WTC11 (cell line): Measurements from ENCODE around the gene SLC11A1. TPM values are rescaled to one million over a fixed set of nuclear protein-coding genes. Genes with fewer than 3 reads are reported as not detected.

ENCODE experiments used
- ATAC-seq: fragments of 200-7000 bp; cut with Tn5 transposase; 2 replicates; pipeline ENCODE4 v1.10.0; 2021; ENCODE audit warnings: mild to moderate bottlenecking, moderate library complexity
- CTCF ChIA-PET: fragments of 300-600 bp; sonication (Branson Sonifier 250); formaldehyde crosslinking; loops from one replicate; lab custom pipeline; 2021; ENCODE audit warnings: antibody characterized with exemption; lab: Charles Lee
- POLR2A ChIA-PET: fragments of 350-600 bp; sonication (Branson Sonifier 250); formaldehyde crosslinking; loops from one replicate; lab custom pipeline; 2021; ENCODE audit warnings: antibody characterized with exemption; lab: Charles Lee
- DNase-seq: peaks from one replicate; pipeline ENCODE4 v3.0.0; 2021; ENCODE audit warnings: low spot score
- H3K27ac Mint-ChIP-seq: 2 replicates; pipeline ENCODE4 v1.8.0; 2021; ENCODE audit warnings: mixed read lengths
- H3K27me3 Mint-ChIP-seq: 2 replicates; pipeline ENCODE4 v1.8.0; 2021; ENCODE audit warnings: low read depth, mild to moderate bottlenecking, moderate library complexity, mixed read lengths
- H3K36me3 Mint-ChIP-seq: 2 replicates; pipeline ENCODE4 v1.8.0; 2021; ENCODE audit warnings: mixed read lengths
- H3K4me1 Mint-ChIP-seq: 2 replicates; pipeline ENCODE4 v1.8.0; 2022; ENCODE audit warnings: mixed read lengths
- H3K4me3 Mint-ChIP-seq: 2 replicates; pipeline ENCODE4 v1.8.0; 2021; ENCODE audit warnings: mild to moderate bottlenecking, moderate library complexity, mixed read lengths
- H3K9me3 Mint-ChIP-seq: 2 replicates; pipeline ENCODE4 v1.8.0; 2021; ENCODE audit warnings: mixed read lengths
- AR ChIP-seq: fragments of 250-450 bp; sonication (Bioruptor Pico); IDR thresholded peaks from 2 replicates; pipeline ENCODE4 v1.9.0; 2021; ENCODE audit warnings: mild to moderate bottlenecking
- ARID4B ChIP-seq: sonication (generic); formaldehyde crosslinking; IDR thresholded peaks from 2 replicates; pipeline ENCODE4 v1.8.0; 2023; ENCODE audit warnings: missing genetic modification reagents, mild to moderate bottlenecking, borderline replicate concordance
- ATF2 ChIP-seq: sonication (generic); formaldehyde crosslinking; IDR thresholded peaks from 2 replicates; pipeline ENCODE4 v1.8.1; 2022; ENCODE audit warnings: low read depth, missing genetic modification reagents, borderline replicate concordance
- ATF3 ChIP-seq: sonication (generic); formaldehyde crosslinking; conservative IDR thresholded peaks from 2 replicates; pipeline ENCODE4 v1.8.1; 2022; ENCODE audit warnings: mild to moderate bottlenecking, missing genetic modification reagents
- CDX4 ChIP-seq: fragments of 250-450 bp; sonication (Bioruptor Pico); IDR thresholded peaks from 2 replicates; pipeline ENCODE4 v1.9.0; 2021; ENCODE audit warnings: moderate library complexity, mild to moderate bottlenecking, inconsistent platforms, borderline replicate concordance
- CREM ChIP-seq: sonication (generic); formaldehyde crosslinking; IDR thresholded peaks from 2 replicates; pipeline ENCODE4 v1.8.1; 2022; ENCODE audit warnings: mild to moderate bottlenecking, missing genetic modification reagents, moderate library complexity
- E2F1 ChIP-seq: sonication (generic); formaldehyde crosslinking; IDR thresholded peaks from 2 replicates; pipeline ENCODE4 v1.8.0; 2022; ENCODE audit warnings: mild to moderate bottlenecking, missing genetic modification reagents
- ELF4 ChIP-seq: sonication (generic); formaldehyde crosslinking; IDR thresholded peaks from 2 replicates; pipeline ENCODE4 v1.8.1; 2022; ENCODE audit warnings: low read depth, mild to moderate bottlenecking, moderate library complexity, missing genetic modification reagents
- FOXK1 ChIP-seq: sonication (generic); formaldehyde crosslinking; IDR thresholded peaks from 2 replicates; pipeline ENCODE4 v1.8.0; 2022; ENCODE audit warnings: mild to moderate bottlenecking, moderate library complexity, missing genetic modification reagents
- GABPB1 ChIP-seq: sonication (generic); formaldehyde crosslinking; IDR thresholded peaks from 2 replicates; pipeline ENCODE4 v1.8.1; 2023; ENCODE audit warnings: mild to moderate bottlenecking, missing genetic modification reagents
- NFE2L1 ChIP-seq: sonication (generic); formaldehyde crosslinking; IDR thresholded peaks from 2 replicates; pipeline ENCODE4 v1.8.1; 2023; ENCODE audit warnings: missing genetic modification reagents
- SP1 ChIP-seq: sonication (generic); formaldehyde crosslinking; conservative IDR thresholded peaks from 2 replicates; pipeline ENCODE4 v1.8.1; 2022; ENCODE audit warnings: missing genetic modification reagents
- TEAD4 ChIP-seq: sonication (generic); formaldehyde crosslinking; IDR thresholded peaks from 2 replicates; pipeline ENCODE4 v1.8.0; 2022; ENCODE audit warnings: mild to moderate bottlenecking, missing genetic modification reagents
- USF1 ChIP-seq: sonication (generic); formaldehyde crosslinking; IDR thresholded peaks from 2 replicates; pipeline ENCODE4 v1.8.0; 2022; ENCODE audit warnings: mild to moderate bottlenecking, missing genetic modification reagents
- total RNA-seq: library from RNA; stranded (reverse); gene quantifications from 3 replicates; pipeline ENCODE4 v1.2.3, GENCODE V29; 2021

SLC11A1 gene
- total RNA-seq, 1 experiment from 2014 or later, result 0.31 TPM

- no peak for TF ChIP-seq AR (CRISPR knock-in tag)
- no peak for TF ChIP-seq E2F1 (CRISPR knock-in tag)
- no peak for TF ChIP-seq GABPB1 (CRISPR knock-in tag)
- TF ChIP-seq, all 79 proteins: peak for 0
Measured at GRCh38 chr2:218332920-218333645, 49.0 kb upstream of the SLC11A1 start (continued).

- peaks cover 20% of the 10 kb centered on the region for H3K4me1 Mint-ChIP-seq
- ATAC-seq, result no peak
- no peaks in the 10 kb centered on the region for H3K9me3 Mint-ChIP-seq
- CTCF ChIA-PET, result no interaction called here
- no peak overlapping the region for H3K4me3 Mint-ChIP-seq
- H3K36me3 Mint-ChIP-seq, result no peaks in the 10 kb centered on the region
- no peak overlapping the region for H3K27ac Mint-ChIP-seq
- H3K27me3 Mint-ChIP-seq, result no peaks in the 10 kb centered on the region
- POLR2A ChIA-PET, result no interaction called here
- DNase-seq, result no peak
- no peak for TF ChIP-seq CREM
- TF ChIP-seq ARID4B (CRISPR knock-in tag), result no peak
- no peak for TF ChIP-seq AR (CRISPR knock-in tag)
- no peak for TF ChIP-seq FOXK1 (CRISPR knock-in tag)
- TF ChIP-seq USF1, result no peak
- no peak for TF ChIP-seq ATF3 (CRISPR knock-in tag)
- no peak for TF ChIP-seq CDX4 (CRISPR knock-in tag)
- TF ChIP-seq E2F1 (CRISPR knock-in tag), result no peak
- no peak for TF ChIP-seq SP1 (CRISPR knock-in tag)
- TF ChIP-seq ATF2 (CRISPR knock-in tag), result no peak
- no peak for TF ChIP-seq TEAD4
- no peak for TF ChIP-seq NFE2L1
- TF ChIP-seq ELF4 (CRISPR knock-in tag), result no peak
Measured at GRCh38 chr2:218334531-218334930, 47.5 kb upstream of the SLC11A1 start.
